Measurements from ENCODE around the gene MAP2K2.

MAP2K2 gene

DNA sequence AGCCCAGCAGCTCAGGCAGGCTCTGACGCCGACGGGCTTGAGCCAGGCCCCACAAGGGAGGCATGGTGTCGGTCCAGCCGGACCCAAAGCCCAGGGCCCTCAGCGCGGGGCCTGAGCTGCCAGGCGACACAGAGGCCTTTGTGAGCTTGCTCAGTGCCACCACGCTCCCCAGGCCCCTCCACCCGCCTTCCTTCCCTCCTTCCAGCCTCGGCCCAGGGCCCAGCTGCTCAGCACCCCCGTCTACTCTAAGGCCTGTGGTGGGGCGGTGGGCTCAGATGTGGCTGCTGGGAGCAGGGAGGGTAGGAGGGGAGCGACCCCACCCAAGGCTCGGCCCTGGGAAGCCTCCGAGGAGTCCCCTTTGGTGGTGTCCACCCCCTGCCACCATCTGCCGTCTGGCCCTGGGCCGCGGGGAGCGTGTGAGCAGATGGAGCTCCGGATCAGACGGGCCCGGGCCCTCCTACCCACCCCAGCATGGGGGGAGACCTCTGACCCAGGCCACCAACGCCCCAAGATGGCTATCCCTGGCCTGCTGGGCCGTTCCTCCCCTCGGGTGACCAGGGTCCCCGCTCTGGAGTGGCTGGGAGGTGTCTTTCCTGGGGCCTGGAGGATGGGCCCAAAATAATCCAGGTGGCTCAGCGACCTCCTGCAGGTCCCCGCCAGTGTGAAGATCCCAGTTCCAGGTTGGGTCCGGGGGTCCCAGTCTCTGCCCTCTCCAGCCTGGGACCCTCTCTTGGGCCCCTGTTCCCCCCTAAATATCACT is 65.0 kb downstream of the MAP2K2 start:
- no peak for FAIRE-seq

DNA sequence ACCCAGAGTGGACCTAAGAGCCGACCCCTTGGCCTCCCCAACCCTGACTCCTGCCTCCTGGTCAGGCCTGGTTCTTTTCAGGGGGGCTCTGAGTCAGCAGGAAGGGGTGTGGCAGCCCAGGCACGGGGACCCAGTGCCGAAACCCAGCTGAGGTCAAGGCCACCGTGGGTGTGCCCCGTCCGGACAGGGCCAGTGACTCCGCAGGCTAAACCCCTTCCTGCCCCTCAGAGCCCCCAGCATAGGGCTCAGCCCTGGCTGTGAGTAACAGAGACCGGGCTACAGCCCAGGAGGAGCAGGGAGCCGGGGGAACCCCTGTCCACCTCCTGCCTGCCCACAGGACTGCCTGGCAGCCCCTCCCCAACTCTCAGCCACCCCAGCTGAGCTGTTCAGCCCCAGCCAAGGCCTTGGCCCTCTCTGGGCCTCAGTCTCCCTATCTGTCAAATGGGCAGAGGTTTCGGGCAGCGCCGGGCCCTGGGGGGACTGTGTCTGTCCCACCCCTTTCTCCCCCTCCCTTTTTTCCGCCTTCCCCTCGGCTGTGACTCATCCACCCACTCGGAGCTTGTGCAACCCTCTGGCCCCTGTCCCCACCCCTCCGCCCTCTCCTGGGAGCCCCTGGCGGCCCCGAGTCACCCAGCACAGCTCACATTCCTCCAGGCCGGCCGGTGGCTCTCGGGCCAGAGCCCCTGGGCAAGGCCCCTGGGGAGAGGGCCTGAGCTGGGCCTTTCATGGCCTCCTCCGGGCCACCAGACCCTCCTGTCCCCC is 65.8 kb downstream of the MAP2K2 start:
- no peak for FAIRE-seq

DNA sequence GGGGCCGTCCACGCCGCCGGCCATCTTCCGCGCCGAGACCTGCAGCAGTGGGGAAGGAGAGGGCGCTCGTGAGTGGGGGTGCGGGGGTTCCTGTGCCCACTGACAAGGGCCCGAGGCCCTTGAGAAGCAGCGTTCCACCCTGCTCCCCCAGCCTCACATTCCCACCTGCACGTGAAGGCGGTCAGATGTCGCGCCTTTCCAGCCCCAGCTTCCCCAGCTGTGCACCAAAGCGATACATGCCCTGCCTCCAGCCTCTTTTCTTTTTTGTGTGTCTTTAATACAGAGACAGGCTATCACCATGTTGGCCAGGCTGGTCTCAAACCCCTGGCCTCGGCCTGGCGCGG is 68.7 kb downstream of the MAP2K2 start:
- no peak for FAIRE-seq

DNA sequence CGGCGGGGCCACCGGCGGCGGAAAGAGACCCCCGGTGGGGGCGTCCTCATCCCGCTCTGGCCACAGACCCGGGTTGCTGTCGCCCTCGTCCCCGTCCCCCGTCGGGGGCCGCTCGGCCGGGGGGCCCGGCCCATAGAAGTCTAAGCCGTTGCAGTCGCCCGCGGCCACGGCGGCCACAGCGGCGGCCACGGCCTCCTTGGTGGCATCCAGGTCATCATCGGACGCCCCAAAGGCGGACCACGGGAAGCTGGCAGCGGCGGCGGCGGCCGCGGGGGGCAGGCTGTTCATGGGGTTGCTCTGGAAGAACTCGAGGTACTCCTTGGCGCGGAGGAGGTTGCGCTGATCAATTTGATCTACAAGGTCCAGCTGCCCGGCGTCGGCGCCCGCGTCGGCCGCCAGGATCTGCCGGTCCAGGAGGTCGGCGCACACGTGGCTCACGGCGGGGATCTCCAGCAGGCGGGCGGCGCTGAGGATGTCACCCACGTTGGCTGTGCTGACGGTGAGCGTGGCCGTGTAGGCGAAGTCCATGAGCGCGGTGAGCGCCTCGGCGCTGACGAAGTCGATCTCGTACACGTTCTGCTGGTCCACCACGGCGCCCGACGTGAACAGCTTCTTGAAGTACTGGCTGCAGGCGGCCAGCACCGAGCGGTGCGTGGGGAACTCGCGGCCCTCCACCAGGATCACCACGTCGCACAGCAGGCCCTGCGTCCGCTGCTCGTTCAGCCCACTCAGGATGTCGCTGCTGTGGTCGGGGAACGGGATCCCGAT is 69.3 kb downstream of the MAP2K2 start:
- no peak for FAIRE-seq

DNA sequence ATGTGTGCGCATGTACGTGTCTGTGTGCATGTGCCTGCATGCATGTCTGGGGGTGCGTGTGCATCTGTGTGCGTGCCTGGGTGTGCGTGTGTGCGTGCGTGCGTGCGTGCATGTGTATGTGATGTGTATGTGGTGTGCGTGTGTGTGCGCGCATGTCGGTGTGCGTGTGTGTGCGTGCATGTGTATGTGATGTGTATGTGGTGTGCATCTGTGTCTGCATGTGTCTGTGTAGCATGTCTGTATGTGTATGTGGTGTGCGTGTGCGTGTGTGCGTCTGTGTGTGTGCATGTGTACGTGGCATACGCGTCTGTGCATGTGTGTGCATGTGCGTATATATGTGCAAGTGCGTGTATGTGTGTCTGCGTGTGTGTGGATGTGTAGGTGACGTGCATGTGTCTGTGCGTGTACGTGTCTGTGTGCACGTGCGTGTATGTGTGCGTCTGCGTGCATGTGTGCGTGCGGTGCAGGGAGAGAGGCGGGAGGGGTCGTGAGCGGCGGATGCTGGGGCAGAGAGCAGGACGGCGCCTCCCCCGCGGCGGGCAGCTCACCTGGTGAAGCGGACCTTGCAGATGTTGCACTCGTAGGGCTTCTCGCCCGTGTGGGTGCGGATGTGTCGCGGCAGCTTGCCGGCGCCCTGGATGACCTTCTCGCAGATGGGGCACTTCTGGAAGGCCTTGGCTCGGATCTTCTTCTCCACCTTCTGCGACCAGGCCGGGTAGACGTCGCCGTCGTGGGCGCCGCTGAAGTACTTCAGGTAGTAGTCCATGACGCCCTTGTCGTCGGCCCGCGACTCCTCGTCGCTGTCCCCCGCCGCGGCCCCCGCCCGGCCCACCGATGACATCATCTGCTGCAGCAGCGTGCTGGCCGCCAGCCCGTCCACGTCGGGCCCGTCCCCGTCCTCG is 70.2 kb downstream of the MAP2K2 start:
- no peak for FAIRE-seq

DNA sequence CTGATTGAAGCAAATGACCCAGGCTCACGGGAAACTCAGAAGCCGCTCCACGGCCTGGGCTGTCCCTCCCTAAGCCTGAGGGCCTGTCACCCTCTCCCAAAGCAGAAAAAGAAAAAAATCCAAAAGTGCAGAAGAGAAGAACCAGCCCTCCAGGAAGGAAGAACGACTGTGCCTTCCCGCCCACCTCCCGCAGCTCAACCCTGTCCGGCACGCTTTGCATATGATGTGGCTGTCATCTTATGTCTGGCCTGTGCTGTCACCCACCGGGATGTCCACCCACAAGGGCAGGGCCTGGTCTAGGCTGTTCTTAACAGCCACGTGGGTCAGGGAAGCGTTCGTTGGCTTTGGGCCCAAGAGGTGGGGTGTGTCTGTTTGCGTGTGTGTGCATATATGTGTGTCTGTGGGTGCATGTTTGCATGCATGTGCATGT is 70.9 kb downstream of the MAP2K2 start:
- no peak for FAIRE-seq

DNA sequence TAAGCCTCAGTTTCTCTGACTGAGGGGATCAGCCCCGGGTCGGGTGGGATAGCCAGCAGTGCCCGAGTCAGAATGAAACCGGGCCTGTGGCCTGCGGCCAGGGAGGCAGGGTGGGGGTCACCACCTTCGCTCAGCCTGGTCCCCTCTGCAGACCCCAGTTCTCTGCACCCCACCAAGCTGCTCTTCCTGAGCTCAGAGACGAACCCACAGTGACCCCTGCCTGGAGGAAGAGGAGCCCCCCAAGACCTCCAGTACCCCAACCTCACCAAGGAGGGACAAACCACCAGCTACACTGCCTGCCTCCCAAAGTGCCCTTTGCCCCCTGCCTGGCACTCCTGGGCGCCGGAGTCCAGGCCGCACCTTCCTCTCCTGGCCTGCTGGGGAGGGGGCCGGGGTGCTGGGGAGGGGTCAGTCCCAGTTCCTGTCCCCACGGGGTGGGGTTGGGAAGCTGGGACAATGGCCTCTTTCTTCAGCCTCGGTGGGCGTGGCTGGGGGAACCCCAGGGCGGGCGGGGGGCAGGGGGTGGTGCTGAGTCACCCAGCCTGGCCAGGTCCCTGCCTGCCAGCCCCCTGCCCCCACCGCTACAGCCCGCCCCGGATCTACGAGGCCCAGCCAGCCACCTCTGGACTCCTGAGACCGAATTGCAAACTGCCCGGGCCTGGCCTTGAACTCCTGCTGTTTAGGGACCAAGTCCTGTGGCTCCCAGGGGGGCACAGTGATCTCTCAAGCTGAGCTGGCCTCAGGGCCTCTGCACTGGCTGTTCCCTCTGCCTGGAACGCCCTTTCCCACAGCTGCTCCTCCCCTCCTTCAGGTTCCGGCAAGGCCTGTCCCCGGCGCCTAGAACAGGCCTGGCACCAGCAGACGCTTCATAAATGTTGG is 71.6 kb downstream of the MAP2K2 start:
- no peak for FAIRE-seq

DNA sequence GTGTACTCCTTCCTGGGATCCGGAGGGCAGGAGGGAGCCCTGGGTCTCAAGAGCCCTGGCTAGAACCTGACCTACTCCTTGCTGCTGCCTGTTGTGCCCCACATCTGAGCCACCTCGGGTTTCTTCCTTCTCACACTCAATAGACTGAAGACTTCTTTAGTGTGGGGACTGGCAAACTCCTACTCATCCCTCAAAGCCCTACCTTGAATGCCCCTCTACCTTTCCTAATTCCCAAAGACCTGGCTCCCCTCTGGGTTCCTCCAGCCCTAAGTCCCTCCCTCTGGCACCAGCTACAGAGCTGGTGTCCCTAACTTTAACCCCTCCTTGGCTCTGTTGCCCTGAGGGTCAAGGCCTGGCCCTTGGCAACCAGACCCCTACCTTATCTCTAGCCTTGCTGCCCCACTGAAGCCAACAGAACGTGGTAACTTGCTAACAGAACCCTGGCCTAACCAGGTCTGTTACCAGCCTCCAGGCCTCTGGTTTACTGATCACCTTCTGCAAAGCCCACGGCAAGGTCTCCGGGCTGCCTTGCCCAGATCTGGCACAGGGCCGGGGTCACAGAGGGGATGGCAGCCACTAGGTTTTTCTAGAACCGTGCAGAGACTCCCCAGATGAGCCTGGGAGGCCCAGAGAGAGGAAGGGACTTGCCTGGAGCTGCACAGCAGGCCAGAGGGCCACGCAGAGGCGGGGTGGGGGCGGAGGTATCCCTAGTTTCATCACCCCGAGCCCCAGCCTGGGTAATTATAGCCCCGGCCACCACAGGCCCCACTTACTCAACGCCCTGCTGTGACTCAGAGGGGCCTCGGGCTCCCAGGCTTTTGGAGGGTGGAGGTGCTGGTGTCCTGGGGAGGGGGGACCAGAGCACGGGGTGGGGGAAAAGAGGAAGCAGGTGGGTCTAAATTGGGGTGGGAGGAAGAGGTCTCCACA is 72.5 kb downstream of the MAP2K2 start:
- no peak for FAIRE-seq

DNA sequence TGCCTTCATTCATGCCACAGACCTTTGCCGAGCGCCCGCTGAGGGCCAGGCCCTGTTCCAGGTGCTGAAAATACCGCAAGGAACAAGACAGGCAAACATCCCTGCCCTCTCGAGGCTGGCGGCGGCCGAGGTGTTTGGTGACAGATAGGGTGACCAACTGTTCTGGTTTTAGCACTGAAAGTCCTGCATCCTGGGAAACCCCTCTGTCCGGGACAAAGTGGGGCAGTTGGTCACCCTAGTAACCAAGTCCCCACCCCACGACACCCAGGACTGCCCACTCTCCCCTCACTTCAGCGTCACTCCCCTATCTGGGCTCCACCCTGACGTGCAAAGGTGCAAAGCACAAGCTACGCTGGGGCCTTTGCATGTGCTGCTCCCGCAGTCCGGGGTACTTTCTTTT is 74.5 kb downstream of the MAP2K2 start:
- no peak for FAIRE-seq

DNA sequence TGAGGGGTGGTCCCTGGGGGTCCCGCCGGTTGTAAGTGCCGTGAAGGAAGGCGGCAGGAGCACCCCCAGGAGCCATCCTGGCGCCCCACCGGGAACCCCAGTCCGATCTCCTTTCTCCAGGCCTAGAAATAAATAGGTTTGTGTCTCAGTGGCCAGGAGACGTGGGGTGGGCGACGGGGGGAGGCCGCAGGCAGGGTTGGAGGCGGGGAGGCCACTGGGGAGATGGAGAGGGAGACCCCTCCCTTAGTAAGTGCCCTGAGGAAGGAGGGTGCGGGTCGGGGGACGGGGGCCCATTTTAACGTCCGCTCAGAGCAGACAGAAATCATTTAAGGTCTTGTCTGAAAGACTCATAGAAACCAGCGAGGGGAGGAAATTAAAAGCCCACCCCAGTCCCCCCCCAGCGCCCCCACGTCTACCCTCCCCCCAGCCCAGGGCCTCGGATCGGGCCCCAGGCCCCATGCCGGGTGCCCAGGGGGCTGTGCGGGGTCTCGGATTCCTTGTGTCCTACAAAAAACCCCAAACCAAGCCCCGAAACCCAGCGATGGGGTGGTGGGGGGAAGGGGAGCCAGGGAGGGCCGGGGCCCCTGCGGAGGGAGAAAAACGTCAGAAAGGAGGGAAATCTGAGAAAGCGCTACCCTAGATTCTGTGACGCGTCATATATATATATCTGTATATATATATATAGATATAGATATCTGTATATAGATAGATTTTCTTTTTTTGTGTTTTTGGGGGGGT is 76.8 kb downstream of the MAP2K2 start:
- FAIRE-seq = no peak

DNA sequence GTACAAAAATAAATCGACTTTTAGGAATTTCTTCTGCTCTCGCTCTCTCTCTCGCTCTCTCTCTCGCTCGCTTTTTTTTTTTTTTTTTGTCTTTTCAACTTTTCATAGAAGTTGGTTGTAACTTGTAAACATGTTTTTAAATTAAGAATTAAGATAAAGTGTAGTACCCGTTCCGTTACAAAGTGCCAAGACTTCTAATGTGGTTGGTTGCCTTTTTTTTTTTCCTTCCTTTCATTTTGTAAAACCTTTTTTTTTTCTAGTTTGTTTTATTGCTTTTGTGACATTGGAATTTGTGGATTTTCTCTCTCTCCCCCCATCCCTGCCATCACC is 77.6 kb downstream of the MAP2K2 start:
- peak; percentile 64 for FAIRE-seq

DNA sequence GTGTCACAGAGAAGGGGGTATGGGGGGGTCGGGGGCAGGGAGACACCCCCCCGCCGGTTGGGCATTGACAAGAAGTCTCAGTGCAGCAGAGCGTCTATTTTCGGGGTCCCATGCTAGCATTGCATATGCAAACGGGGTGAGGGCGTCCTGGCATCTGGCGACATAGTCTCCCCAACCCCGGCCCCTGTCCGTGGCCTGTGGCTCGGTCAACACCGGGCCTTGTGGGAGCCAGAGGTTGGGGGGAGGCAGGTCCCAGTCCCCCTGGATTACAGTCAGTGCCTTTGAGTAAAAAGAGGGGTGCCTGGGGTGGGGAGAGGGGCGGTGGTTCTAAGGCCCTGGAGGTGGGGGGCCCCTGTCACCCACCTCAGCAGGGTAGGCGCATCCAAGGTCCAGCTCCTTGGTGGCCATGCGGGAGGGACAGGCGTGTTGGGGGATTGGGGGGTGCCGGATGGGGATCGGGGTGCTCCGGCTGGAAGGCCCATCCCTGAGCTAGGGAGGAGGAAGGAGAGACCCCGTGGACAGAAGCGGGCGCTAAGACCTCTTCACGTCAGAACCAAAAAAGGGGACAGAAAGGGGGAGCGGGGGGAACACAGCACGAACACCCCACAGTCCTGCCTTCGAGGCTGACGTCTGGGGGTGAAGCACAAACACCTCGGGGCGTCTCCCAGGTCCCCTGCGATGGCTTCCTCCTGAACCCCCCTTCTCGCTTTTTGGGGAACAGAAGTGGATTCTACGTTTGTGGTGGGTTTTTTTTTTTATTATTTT is 78.1 kb downstream of the MAP2K2 start:
- FAIRE-seq = no peak

DNA sequence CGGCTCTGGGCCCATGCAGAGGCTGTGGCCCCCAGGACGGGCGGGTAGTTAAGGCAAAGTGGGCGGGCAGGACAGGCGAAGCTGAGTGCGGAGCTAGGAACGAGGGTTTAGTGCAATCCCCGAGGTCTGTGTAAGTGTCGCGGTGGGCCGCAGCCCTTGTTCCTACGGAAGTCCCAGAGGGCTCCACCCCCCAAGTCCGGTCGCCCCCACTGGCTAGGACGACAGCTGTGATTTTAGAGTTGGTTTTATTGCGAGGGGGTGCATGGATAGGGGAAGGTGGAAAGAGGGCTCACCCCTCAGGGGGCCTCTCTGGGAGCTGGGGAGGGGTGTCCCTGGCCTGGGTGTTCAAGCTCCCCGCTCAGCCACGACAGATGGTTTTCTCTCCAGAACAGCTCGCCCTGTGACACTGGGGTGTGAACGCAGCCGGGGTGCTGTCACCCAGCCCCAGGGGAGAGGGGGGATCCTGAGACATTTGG is 78.9 kb downstream of the MAP2K2 start:
- no peak for FAIRE-seq

DNA sequence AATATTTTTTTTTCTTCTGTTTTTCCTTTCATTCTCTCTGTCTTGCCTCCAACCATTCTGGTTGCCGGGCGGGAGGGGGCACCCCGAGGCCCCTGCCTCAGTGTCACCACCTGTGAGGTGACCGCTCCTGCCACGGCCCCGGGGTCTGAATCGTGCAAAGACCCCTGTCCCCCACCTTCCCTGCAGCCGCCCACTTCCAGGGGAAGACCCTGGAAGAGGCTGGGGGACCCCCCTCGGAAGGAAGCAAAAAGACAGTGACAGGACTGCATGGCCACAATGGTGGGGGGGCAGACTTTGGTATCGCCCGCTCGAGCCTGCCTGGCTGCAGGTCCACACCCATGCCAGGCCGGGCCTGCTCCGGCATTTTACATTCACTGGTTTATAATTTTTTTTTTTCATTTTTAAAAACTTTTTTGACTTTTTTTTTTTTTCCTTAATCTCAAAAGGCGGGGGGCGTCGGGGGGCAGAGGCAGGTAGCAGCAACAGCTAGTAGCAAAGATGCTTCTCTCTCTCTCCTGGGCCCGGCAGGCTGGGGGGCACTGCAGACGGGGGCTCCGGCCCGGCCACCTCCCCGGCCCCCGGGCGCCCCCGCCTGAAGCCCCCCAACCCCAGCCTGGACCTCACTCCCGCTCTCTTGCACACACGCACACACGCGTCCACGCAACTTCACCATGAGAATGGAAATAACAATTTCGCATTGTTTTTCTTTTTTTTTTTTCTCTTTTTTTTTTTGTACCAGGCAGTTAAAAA is 79.8 kb downstream of the MAP2K2 start:
- FAIRE-seq = no peak

DNA sequence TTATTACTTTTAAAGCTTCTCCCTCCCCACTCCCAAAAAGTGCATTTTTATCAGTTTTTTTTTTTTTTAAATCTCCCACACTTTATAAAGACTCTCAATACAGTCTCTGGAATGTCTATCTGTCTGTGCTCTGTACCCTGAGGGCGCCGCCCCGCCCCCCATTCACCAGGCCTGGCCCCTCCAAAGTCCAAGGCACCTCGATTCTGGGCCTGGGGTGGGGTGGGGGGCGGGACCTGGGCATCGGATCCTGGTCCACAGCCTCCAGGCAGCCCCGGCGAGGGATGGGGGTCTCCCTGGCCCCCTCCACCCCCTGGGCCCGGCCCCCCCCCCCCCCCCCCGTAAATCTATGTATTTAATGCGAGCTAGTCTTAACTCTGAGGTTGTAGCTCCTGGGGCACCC is 80.5 kb downstream of the MAP2K2 start:
- no peak for FAIRE-seq

DNA sequence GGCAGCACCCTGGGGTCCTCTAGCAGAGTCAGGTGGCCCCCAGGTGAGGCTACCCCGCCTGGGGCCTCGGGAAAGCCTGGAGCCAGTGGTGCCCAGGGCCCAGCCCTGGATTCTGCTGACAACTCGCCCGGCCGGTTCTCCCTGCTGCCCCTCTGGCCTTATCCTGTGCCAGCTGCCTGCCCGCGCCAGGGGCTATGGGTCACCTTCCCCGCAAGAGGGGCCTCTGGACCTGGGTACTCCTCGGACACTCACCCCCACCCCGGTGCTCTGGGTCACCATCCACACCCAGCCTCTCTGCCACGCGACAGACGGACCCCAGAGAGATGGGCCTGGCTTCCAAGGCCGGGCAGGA is 81.2 kb downstream of the MAP2K2 start:
- FAIRE-seq = no peak

DNA sequence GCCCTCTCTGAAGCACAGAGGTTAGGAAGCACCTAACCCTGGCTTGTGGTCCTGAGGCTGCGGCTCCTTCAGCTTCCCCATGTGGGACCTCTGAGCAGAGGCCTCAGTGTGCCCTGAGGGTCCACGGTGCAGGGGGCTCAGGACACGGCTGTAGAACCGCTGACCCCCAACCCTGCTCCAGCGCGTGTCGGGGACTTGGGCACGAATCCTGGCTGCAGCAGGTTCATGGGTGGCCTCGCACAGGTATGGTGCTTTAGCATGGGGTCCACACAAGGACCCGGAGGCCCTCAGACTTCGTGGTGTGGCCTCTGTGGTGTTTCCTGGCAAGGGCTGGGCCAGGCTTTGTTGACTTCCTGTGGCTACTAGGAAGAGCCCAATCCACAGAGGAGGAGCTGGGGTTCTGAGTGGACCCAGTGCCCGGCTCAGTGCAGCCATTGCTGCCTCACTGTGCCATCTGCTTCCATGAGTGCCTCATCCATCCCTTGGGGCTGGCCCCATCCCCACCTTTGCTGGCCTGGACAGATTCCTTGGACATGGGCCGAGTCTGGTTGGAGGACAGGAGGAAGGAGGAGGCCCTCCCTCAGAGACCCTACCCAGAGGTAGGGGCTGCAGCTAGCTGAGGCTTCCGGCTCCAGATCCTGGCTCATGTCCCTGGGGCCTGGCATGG is 81.7 kb downstream of the MAP2K2 start:
- FAIRE-seq = no peak

All from G401.6 (cell line).